ENCODE data around the gene CYTH1.

DNA sequence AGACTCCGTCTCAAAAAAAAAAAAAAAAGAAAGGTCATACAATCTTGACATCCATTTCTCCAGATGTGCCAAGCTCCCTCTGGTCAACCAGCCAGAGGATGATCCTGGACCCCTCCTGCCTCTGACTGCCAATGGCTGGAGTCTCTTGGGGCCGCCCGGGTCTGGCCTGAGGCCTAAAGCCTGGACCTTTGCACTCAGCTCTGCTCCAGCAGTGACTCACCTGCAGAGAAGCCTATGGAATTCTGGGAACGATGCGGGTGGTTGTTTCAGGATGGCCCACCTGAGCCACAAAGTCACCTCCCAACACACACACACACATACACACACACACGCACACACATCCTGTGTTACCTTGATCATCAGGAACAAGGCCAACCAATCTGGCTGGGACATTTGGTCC is 140.8 kb downstream of the CYTH1 start:
- TF ChIP-seq, protein P1, sequence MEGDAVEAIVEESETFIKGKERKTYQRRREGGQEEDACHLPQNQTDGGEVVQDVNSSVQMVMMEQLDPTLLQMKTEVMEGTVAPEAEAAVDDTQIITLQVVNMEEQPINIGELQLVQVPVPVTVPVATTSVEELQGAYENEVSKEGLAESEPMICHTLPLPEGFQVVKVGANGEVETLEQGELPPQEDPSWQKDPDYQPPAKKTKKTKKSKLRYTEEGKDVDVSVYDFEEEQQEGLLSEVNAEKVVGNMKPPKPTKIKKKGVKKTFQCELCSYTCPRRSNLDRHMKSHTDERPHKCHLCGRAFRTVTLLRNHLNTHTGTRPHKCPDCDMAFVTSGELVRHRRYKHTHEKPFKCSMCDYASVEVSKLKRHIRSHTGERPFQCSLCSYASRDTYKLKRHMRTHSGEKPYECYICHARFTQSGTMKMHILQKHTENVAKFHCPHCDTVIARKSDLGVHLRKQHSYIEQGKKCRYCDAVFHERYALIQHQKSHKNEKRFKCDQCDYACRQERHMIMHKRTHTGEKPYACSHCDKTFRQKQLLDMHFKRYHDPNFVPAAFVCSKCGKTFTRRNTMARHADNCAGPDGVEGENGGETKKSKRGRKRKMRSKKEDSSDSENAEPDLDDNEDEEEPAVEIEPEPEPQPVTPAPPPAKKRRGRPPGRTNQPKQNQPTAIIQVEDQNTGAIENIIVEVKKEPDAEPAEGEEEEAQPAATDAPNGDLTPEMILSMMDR (IDR thresholded peaks at IDR 0.05; ENCODE audit: borderline replicate concordance, extremely low read depth, low read length, poor library complexity, severe bottlenecking), result no peak
- no peak for TF ChIP-seq EZH2 (IDR thresholded peaks at IDR 0.05; ENCODE audit: borderline replicate concordance, low read depth, low read length, severe bottlenecking)

Data from DND-41 (cell line).